Activated CD8-positive, alpha-beta memory T cell treated with anti-CD3 and anti-CD28 coated beads, Interleukin-2, amount 50 U/mL, for 4 hours (primary cell): ENCODE data around the gene MAP2K4.

Experiments
- DNase-seq: peaks from one replicate; pipeline ENCODE4 v3.0.0-alpha.2; 2020

Gene MAP2K4

DNA sequence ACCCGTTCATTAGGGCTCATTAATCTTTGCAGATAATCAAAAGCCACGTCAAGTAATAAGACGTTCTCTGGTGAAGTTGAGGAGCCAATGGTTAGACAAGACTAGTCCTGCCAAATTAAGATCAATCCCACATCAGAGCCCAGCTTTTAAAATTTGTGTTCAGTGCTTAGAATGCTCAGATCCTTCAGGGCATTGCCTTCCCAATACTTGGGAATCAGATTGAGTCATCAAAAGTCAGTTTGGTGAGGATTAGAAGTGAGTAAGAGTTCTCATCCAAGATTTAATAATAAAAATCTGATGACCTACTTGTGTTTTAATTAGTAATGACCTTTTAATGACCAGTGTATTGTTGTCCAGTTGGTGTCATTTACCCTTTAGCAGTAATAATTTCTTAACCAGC, 19.8 kb downstream of the MAP2K4 start:
- DNase-seq: no peak

DNA sequence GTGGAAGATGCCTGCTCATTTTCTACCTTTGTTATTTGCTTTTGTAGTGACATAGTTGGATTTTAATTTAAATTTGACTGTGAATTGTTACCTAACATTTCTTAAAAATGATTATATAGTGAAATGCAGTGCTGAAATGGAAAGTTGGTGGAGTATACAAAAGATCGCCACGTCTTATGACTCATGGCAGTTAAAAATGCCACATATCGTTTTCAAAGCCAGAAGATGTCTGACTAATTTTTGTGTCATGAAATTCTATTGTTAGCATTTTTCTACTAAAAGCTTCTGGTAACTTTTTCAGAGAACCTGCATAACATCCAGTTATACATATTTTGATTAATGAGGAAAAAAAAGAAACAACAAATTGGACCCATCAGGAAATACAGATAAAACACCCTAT, 20.6 kb downstream of the MAP2K4 start:
- no peak for DNase-seq

DNA sequence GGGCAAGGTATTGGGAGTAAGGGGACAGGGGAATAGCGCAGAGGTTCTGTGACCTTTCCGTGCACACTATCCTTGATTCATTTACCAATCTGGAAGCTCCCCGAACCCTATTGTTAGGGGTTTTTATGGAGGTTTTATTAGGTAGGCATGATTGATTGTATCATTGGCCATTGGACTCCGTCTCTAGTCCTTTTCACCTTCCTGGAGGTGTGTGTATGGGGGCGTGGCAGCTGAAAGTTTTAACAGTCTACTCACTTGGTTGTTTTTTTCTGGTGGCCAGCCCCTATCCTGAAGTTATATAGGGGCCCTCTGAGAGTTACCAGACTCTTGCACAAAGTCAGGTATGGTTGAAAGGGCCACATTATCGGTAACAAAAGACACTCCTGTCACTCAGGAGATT, 23.0 kb downstream of the MAP2K4 start:
- no peak for DNase-seq

DNA sequence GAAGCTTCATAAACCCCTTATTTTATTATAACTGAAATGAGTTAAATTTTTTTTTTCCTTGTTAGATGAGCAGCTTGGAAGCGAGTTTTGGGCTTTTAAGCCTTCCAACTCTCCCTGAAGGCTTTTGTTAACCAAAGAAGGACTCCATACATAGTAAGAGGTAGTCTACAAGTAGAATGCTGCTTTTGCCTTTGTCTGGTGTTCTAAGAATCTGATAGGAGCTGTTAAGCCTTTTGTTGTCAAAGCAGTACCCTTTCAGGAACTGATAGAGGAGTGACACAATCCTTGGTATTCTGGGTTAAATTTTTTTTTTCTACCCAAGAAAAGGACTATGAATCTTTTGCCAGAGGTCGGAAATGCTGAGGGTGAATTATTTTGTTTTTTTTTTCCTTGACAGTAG, 26.1 kb downstream of the MAP2K4 start:
- DNase-seq: no peak

DNA sequence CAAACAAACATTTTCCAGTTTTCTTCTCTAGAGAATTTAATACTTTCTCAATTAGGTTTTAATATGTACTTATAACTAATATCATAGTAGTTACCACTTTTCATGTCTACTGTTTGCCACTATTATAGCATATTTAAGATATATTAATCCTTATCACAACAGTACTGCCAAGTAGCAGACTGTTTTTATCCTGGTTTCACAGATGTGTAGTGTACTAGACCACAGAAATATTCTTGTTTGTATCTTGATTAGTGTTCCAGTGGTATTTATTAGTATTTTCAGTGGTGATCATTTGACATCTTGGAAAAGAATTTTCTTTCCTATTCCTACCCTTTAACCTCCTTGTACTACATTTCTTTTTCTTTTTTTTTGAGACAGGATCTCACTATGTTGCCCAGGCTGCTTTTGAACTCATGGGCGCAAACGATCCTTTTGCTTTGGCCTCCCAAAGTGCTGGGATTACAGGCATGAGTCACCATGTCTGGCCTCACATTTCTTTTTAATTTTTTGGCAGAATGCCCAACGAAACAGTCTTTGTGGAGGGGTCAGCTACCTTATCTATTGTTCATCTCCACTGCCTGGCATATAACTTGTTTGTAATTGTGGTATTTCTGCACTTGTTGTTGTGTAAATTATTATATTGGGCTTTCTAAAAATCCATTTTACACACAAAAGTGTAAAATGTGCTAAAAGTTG, 27.2 kb downstream of the MAP2K4 start:
- no peak for DNase-seq

DNA sequence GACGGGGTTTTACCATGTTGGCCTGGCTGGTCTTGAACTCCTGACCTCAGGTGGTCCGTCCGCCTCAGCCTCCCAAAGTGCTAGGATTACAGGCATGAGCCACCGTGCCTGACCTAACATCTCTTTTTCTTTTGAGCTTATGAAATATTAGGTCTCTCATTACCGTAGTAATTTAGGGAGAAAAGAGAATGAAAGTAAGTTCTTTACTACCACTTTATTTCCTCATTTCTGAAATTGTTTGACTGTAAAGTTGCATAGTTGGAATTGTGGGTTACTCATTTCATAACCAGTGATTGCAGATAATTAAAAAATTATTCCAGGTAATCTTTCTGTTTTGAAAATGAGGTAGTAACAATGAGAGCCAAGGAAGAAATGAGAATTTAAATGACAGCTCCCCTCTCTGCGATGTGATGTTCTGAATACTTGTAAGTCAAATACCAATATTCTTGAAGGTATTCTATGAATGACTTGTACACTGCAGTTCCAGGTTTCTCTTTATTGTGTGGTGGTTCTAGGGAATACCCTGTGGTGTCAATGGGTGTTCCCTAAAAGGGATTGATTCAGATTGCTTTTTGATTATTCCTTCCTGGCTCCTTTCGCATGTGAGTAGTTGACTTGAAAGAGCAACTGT, 28.3 kb downstream of the MAP2K4 start:
- DNase-seq: no peak

DNA sequence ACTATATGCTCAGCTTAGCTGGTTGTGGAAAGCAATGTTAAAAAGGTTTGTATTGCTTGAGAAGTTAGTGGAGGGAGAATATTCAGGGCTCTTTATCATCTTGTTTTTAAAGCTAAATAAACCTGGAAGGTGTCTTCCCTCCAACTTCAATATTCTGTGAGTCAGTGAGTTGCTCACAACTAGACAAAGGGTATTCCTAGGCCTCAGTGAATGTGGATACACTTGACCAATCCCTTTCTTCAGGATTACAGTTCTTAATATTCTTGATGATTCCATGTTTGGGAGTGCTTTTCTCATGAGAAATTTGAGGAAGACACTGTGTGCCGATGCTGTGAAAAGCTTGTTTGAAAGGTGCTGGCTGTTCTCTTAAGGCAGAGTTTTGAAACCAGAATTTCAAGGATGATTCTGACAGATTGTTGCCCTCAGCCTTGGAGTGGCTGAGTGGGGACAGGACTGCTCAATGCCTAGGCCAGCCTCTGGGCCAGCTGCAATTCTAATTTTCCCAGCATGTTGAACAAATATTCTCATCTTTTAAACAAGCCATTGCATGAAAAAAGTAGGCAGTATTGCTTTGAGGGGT, 30.1 kb downstream of the MAP2K4 start:
- no peak for DNase-seq

DNA sequence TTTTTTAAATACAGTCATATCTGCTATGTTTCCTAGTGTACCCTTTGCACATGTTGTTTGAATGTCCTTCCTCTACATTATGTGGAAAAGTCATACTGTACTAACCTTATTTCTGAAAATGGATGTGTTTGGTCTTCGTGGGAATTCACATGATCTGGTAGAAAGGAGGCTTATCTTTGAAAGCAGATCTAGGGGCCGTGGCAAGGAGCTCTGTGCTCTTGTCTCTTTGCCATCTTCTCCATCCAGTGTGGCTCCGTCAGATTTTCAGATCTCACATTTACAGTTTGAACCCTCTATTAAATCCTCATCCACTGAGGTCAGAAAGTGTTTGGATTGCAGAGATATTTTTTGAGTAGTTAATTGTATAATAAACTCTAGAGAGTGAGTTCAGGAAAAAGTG, 32.9 kb downstream of the MAP2K4 start:
- DNase-seq: no peak

DNA sequence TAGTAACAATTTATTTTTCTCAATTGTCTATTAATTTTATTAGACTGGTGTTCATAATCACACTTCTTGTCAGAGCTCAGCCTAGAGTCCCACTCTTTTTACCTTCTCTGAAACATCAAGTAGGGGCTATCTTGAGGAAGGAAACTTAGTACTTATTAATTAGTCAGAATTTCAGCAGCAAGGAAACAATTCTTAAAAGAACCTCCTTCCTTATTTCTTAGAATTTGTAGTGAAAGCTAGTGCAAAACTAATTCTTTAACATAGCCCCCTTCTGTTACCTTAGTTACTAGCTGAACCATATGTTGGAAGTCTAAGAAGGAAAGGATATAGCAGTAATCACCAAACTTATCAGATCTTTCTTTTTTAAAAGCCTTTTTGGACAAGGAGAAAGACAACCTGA, 35.2 kb downstream of the MAP2K4 start:
- no peak for DNase-seq

DNA sequence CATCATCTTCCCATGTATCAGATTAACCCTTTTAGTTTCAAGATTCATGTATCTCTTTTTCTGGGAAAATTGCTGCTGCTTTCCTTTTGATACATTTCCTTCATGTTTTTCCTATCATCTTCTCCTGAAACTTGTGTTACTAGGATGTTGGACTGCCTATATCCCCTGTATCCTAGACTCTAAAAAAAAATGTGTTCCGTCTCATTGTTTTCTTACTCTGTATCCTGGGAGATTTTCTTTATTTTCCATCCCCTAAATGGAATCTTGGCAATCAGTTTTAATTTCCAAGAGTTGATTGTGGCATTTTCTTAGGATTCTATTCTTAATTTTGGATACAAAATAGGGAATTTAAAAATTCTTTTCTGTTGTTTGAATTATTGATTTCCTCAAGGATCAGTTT, 36.8 kb downstream of the MAP2K4 start:
- DNase-seq: no peak

DNA sequence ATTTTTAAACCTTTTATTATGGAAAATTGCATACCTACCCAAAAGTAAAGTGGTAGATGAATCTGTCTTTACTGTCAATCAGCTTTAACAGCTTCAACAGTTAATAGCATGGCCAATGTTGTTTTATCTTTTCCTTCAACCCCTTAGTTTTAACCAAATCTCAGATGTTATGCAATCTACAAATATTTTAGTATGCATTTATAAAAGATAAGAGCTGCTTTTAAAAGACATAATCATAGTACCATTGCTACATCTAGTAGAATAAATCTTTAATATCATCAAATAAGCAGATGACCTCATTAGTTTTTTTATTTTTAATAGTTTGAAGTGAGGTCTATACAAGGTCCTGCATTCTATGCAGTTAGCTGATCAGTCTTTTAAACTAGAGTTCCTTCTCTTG, 37.9 kb downstream of the MAP2K4 start:
- no peak for DNase-seq

DNA sequence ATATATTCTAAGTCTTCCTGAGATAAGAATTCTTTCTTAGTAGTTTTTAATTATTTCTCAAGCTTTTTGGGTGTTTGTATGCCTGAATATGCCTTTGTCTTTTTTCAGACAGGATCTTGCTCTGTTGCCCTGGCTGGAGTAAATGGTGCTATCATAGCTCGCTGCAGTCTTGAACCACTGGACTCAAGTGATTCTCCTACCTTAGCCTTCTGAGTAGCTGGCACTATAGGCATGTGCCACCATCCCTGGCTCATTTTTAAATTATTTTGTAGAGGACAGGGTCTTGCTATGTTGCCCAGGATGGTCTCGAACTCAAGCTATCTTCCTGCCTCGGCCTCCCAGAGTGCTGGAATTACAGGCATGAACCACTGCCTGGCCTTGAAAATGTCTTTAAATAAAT, 41.6 kb downstream of the MAP2K4 start:
- no peak for DNase-seq

DNA sequence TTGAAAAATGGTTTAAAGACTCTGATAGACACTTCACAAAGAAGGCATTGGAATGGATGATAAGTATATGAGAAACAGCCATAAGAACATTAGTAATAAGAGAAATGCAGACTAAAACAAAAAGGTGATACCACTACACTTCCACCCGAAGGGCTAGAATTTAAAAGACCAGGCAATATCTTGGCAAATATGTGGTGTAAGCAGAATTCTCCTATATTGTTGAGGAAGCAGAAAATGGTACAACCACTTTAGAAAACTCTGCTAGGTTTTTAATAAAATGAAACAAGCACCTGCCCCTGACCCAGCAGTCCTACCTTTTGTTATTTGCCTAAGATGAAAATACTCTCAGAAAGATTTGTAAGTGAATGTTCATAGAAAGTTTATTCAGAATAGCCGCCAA, 43.7 kb downstream of the MAP2K4 start:
- DNase-seq: no peak

DNA sequence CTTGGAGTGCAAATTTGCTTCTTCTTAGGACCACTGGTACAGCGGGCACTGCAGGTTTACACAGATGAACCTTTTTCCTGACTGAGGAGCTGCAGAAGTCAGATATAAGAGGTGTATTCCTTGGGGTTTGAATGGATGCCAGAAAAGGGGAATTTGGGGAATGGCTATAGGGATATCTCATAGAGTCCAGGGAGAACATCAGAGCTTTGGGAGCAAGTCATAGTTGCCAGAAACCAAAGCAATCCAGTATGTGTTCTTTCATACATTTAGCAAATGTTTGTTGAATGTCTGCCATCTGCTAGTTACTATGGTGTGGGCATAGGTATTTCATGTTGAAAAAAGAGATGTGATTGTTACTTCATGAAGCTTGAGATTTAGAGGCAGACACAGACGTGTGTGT, 46.8 kb downstream of the MAP2K4 start:
- no peak for DNase-seq

DNA sequence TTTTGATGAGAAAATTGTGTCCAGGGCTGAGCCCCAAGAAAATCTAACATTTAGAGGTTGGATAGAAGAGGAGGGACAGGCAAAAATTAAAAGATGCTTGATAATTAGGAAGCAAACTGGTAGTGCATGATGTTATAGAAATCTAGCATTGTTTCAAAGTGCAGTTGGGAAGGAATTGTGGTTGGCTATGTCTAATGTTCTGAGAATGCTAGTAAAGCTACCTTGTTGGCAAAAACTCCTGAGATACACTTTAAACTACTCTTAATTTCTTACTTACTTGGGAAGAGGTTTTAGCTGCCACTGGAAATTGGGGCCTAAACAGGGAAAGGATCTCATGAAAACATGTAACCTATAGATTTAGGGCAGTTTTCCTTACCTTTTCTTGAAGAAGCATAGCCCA, 48.3 kb downstream of the MAP2K4 start:
- no peak for DNase-seq

DNA sequence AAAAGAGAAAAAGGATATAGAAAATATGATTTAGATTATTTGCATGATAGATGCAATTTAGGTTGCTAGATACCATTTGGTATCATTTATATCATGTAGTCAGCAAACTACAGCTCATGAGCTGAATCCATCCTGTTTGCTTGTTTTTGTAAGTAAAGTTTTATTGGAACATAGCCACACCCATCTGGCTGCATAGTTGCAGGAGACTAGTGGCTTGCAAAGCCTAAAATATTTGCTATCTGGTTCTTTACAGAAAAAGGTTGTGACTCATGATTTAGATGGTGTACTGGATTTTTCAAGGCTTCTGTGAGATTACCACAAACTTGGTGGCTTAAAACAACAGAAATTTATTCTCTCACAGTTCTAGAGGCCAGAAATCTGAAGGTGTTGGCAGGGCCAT, 49.9 kb downstream of the MAP2K4 start:
- no peak for DNase-seq

DNA sequence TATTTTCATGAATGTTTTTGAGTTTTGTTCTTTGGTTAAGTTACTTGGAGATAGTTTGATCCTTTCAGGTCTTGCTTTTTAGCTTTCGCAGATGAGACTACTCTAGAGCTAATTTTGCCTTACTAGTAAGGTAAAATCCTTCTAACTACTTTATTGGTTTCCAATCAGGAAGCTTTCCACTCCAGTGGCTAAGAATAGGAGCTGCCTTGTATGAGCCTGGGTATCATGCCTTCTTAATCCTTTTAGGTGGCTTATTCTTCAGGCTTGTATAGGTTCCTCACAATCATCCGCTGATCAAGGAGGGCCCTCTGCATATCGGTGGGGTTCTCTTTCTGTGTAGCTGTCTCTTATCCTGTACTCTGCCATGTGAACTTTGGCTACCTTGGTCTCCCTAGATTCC, 53.7 kb downstream of the MAP2K4 start:
- no peak for DNase-seq

DNA sequence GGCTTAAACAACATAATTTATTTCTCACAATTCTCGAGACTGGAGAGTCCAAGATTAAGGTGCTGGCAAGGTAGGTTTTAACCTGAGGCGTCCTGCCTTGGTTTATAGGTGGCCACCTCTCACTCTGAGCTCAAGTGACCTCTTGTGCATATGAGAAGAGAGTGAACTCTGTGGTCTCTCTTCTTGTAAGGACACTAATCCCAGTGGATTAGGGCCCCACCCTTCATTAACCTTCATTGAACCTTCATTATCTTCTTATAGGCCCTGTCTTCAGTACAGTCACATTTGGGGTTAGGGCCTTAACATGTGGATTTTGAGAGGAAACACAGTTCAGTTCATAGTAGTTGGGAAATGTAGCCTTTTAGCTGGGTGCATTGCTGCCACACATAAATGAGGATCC, 57.1 kb downstream of the MAP2K4 start:
- DNase-seq: no peak

DNA sequence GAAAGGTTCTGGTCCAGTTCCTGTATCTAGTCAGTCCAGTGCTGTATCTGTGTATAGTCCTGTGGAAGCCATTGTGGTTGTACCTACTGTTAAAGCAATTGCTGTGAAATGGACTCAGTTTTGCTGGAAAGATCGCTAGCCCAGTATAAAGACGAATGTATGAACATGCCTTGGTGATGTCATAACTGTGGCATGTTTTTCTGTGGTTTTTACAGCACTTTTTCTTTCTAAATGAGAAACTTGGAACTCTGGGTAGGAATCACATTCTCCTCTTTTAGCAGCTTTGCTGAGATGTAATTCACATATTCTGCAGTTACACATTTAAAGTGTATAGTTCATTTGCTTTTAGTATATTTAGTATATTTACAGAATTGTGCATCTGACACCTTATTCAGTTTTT, 58.1 kb downstream of the MAP2K4 start:
- no peak for DNase-seq

DNA sequence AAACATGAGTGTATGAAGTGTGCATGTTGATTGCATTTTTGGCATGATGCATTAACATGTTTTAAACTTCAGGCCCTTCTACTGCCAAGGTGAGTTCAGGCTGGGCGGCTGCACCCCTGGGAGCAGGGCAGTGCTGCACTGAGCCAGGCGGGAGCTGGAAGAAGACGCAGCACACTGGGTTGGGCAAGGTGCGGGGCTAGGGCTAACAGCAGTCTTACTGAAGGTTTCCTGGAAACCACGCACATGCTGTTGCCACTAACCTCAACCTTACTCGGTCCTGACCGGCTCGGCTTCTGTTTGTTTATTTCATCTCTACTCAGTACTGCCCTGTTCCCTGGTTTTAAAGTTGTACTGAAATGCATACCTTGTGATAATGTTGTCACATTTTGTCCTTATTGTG, 61.0 kb downstream of the MAP2K4 start:
- DNase-seq: no peak

DNA sequence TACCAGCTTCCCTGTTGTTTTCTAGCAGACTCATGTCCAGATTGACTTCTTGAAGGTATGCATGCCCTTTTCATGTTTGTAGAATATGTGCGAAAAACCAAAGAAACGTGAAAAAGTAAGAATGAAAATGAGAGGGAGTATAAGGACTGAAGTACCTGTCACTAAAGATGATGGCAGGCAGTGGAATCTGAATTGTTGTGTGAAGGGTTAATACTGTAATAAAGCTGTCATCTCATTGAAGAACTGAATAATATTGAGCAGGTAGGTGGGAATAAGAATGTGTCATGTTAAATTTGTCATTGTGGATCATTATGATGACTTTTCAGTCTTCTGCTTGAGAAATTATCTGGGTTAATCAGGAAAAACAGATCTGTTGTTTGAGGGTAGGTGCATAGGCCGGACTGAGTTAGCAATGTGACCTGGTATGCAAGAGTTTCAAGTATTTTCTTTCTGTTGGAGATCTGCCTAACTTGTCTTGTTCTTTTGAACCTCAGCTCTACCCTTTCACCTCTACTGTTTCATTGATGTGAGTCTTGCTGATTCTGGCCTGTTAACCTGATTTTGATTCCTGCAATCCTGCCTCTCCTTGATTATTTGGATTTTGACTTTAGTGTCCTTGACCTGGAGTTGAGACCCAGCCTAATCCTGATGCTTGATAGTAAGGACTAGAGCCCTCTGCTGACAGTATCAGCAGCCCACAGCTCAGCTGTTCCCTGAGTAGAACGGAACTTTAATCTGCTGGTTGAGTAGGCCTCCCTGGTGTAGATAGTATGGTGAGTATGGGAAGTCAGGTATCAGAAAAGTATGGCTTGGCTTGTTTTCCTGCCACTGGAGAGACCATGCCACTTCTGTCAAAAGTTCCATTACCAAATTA, 64.6 kb downstream of the MAP2K4 start:
- DNase-seq: no peak

DNA sequence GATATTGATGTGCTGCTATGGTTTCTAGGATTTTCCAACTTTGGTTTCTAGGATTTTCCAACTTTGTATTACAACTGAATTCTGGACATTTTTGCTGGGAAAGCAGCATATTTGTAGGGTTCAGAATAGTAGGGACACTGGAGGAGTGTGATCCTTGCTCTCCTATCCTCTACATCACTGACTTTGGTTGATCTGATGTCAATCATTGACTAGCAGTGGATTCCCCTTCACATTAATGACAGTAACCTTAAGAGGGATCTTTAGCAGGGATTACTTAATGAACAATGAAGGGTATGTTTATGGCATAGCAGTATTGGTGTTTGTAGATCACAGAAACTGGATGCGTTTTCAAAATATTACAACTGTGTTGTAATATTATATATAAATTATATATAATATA, 67.4 kb downstream of the MAP2K4 start:
- no peak for DNase-seq

DNA sequence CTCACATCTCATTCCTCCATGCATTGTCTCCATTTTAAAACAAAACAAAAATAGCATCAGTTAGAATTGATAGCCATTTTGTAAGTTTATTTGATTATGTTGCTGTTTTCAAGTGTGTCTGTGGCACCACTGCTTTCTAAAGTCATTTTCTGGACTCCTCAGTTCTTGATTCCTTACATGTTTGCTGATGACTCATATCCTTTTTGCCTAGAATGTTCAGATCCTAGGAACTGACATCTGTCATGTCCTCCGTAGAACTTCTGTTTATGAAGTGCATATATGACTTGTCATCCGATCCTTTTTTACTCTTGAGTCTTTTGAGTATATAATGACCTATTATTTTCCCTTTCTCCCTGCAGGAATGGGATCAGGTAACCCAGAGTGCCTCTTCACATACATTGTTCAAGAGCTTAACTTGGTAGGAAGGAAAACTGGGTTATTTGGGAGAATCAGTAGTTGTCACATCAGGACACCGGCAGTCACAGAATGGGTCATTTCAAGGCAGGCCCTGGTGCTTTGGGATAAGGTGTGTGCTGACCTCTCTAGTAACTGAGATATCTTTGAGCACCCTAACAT, 69.2 kb downstream of the MAP2K4 start:
- DNase-seq: no peak

DNA sequence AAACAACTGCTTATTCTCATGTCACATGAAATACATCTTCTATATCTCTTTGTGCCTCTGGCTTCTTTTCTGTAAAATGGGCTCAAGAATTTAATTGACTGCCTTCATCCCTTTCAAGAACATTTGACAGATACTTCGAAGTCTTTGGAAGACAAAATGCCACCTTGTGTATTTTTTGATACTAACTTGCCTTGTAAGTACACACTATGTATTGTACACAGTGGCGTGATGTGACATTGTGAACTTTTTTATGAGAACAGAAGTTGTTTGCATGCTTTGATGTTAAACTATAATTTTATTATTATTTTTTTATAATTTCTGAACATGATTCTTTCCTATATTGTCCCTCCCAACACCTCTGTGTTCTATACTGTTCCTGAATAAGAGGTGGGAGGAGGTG, 73.7 kb downstream of the MAP2K4 start:
- no peak for DNase-seq
